ENCODE data around the gene PEAK3. TPM values are rescaled to one million over a fixed set of nuclear protein-coding genes. Genes with fewer than 3 reads are reported as not detected.

The PEAK3 gene
- total RNA-seq, 1 experiment from 2014 or later, result not detected

DNA sequence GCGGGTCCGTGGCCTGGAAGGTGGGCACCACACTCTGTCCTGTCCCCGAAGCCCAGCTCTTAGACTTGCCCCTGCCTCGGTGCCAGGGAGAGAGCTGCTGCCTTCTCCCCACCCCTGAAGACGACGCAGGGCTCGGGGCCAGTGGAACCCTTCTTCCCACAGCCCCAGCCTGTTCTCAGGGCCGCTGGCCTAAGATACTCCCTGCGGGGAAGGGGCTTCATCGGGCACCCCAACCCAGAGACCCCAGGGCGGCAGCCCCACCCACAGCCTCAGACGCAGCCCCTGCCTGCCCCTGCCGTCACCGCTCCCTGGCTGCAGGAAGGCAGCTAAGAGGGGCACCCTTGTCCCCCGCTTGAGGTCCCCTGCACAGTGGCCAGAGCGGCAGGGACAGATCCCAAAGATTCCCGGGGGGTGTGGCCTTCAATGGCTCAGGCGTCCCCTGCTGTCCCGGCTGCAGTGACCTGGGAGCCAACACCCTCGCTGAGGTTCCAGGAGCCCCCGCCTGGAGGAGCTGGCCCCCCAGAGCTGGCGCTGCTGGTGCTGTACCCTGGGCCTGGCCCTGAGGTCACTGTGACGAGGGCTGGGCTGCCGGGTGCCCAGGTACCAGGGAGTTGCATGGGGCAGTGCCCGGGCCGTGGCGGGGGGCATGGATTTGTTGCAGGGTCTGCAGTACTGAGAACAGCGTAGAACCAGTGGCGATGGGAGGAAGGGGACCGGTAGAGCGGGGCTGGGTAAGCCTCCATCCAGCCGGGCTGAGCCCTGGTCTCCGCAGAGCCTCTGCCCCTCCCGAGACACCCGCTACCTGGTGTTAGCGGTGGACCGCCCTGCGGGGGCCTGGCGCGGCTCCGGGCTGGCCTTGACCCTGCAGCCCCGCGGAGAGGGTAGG is 31.9 kb downstream of the PEAK3 start:
- ChIA-PET CTCF (no interaction called here), POLR2A (interaction anchor here (0.7 to 1.8 kb wide), 4 partner anchors 8 to 213 kb away, joined by 3 to 7 read pairs (median 4); no protein-coding TSS in a partner anchor)
- TF ChIP-seq, protein P1, sequence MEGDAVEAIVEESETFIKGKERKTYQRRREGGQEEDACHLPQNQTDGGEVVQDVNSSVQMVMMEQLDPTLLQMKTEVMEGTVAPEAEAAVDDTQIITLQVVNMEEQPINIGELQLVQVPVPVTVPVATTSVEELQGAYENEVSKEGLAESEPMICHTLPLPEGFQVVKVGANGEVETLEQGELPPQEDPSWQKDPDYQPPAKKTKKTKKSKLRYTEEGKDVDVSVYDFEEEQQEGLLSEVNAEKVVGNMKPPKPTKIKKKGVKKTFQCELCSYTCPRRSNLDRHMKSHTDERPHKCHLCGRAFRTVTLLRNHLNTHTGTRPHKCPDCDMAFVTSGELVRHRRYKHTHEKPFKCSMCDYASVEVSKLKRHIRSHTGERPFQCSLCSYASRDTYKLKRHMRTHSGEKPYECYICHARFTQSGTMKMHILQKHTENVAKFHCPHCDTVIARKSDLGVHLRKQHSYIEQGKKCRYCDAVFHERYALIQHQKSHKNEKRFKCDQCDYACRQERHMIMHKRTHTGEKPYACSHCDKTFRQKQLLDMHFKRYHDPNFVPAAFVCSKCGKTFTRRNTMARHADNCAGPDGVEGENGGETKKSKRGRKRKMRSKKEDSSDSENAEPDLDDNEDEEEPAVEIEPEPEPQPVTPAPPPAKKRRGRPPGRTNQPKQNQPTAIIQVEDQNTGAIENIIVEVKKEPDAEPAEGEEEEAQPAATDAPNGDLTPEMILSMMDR (IDR thresholded peaks at IDR 0.05; ENCODE audit: unreplicated experiment), result no peak
- Mint-ChIP-seq H3K27ac (ENCODE audit: low read depth, unreplicated experiment) (no peak overlapping the region), H3K9me3 (ENCODE audit: unreplicated experiment) (no peaks in the 10 kb centered on the region), H3K36me3 (ENCODE audit: insufficient read depth, unreplicated experiment) (peaks cover 43% of the 10 kb centered on the region), H3K27me3 (ENCODE audit: insufficient read depth, unreplicated experiment) (no peaks in the 10 kb centered on the region), H3K4me1 (ENCODE audit: insufficient read depth, unreplicated experiment) (peaks cover 5% of the 10 kb centered on the region), H3K4me3 (ENCODE audit: unreplicated experiment) (no peak overlapping the region)
- intact Hi-C loops (cut with micrococcal nuclease), result no loop called here
- DNase-seq (ENCODE audit: unreplicated experiment), result no peak
- no TSS peak for BruUV-seq (replicated peaks)

DNA sequence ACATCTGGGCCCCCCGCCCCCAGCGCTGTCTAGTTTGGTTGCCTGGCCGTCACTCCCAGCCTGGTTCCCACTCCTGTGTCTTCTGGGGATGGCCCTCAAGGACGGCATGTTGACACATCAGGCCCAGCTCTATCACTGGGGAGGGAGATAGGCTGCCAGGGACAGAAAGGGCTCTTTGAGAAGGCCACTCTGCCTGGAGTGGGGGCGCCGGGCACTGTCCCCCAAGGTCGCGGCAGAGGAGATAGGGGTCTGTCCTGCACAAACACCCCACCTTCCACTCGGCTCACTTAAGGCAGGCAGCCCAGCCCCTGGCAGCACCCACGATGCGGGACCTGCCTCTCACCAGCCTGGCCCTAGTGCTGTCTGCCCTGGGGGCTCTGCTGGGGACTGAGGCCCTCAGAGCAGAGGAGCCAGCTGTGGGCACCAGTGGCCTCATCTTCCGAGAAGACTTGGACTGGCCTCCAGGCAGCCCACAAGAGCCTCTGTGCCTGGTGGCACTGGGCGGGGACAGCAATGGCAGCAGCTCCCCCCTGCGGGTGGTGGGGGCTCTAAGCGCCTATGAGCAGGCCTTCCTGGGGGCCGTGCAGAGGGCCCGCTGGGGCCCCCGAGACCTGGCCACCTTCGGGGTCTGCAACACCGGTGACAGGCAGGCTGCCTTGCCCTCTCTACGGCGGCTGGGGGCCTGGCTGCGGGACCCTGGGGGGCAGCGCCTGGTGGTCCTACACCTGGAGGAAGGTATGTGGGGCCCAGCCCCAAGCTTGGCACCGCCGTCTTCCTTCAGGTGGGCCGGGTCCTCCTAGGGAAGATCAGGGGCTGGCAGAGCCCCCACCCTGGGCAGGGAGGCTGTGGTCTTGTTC is 32.7 kb downstream of the PEAK3 start, which contains the start of gene AMH:
AMH (plus strand) TSS at position 314 of the 857 bp plus-strand sequence; CDS start at position 324, 10 bp downstream.
- H3K36me3 Mint-ChIP-seq (ENCODE audit: insufficient read depth, unreplicated experiment), result peaks cover 52% of the 10 kb centered on the region
- ChIA-PET POLR2A (interaction anchor here (0.5 to 1.8 kb wide), 4 partner anchors 9 to 116 kb away, joined by 3 to 7 read pairs (median 3); no protein-coding TSS in a partner anchor), CTCF (no interaction called here)
- DNase-seq (ENCODE audit: unreplicated experiment), result no peak
- H3K4me3 Mint-ChIP-seq (ENCODE audit: unreplicated experiment), result no peak within 1 kb of the TSS
- no TSS peak for BruUV-seq (replicated peaks)
- H3K9me3 Mint-ChIP-seq (ENCODE audit: unreplicated experiment), result no peaks in the 10 kb centered on the region
- H3K27ac Mint-ChIP-seq (ENCODE audit: low read depth, unreplicated experiment), result no peak within 1 kb of the TSS
- intact Hi-C loops (cut with micrococcal nuclease), result no loop called here
- H3K4me1 Mint-ChIP-seq (ENCODE audit: insufficient read depth, unreplicated experiment), result peaks cover 5% of the 10 kb centered on the region
- TF ChIP-seq, protein P1 (IDR thresholded peaks at IDR 0.05; ENCODE audit: unreplicated experiment), result no peak
- no peaks in the 10 kb centered on the region for H3K27me3 Mint-ChIP-seq (ENCODE audit: insufficient read depth, unreplicated experiment)

DNA sequence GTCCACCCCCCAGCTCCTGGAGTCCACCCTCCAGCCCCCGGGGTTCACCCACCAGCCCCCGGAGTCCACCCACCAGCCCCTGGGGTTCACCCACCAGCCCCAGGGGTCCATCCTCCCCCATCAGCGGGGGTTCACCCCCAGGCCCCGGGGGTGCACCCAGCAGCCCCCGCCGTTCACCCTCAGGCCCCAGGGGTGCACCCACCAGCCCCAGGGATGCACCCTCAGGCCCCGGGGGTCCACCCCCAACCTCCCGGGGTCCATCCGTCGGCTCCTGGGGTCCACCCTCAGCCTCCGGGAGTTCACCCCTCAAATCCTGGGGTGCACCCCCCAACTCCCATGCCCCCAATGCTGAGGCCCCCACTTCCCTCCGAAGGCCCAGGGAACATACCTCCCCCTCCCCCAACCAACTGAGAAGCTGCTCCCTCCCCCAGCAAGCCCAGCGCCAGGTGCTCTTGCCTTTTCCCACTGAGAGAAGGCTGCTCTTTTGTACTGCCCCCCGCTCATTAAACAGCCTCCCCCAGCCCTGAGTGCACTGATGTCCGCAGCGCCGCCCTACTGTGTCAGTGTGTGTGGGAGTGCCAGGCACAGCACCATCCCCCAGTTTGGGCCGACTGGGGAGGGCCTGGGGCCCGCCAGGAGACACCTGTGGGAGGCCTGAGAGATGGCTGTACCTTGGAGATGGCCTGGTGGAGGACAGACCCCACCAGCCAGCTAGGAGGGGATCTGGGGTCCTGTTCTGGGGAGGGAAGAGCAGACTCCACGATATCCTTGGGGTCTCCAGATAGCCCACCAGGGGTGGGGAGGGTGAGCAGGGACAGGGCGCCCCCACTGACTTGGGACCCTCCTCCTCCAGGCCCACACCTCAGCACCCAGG is 33.6 kb downstream of the PEAK3 start:
- no peak for DNase-seq (ENCODE audit: unreplicated experiment)
- Mint-ChIP-seq H3K27ac (ENCODE audit: low read depth, unreplicated experiment) (no peak overlapping the region), H3K4me3 (ENCODE audit: unreplicated experiment) (no peak overlapping the region), H3K9me3 (ENCODE audit: unreplicated experiment) (no peaks in the 10 kb centered on the region), H3K36me3 (ENCODE audit: insufficient read depth, unreplicated experiment) (peaks cover 60% of the 10 kb centered on the region), H3K27me3 (ENCODE audit: insufficient read depth, unreplicated experiment) (no peaks in the 10 kb centered on the region), H3K4me1 (ENCODE audit: insufficient read depth, unreplicated experiment) (peaks cover 5% of the 10 kb centered on the region)
- intact Hi-C loops (cut with micrococcal nuclease), result no loop called here
- TF ChIP-seq, protein P1 (IDR thresholded peaks at IDR 0.05; ENCODE audit: unreplicated experiment), result no peak
- BruUV-seq (replicated peaks), result TSS peak; percentile 57
- ChIA-PET CTCF (no interaction called here), POLR2A (interaction anchor here (0.5 to 1.8 kb wide), 3 partner anchors 9 to 117 kb away, joined by 3 to 7 read pairs (median 3); no protein-coding TSS in a partner anchor)
